Activated CD8-positive, alpha-beta T cell treated with anti-CD3 and anti-CD28 coated beads for 36 hours (primary cell): ENCODE measurements around the gene AFDN. TPM values are rescaled to one million over a fixed set of nuclear protein-coding genes. Genes with fewer than 3 reads are reported as not detected.

Experiments
- ATAC-seq: fragments of 200-7000 bp; cut with Tn5 transposase; one replicate; pipeline ENCODE4 v1.10.0; 2021; ENCODE audit warnings: mild to moderate bottlenecking, moderate library complexity
- CTCF ChIA-PET: fragments of 350-600 bp; sonication (Branson Sonifier 250); formaldehyde crosslinking; loops from one replicate; lab custom pipeline; 2021; ENCODE audit warnings: antibody characterized with exemption; lab: Charles Lee
- POLR2A ChIA-PET: fragments of 350-600 bp; sonication (Branson Sonifier 250); formaldehyde crosslinking; loops from one replicate; lab custom pipeline; 2021; ENCODE audit warnings: antibody characterized with exemption; lab: Charles Lee
- DNase-seq: peaks from one replicate; pipeline ENCODE4 v3.0.0-alpha.2; 2020
- H3K27ac Mint-ChIP-seq: one replicate; pipeline ENCODE4 v1.8.0; 2021; ENCODE audit warnings: mild to moderate bottlenecking, mixed read lengths
- H3K27me3 Mint-ChIP-seq: one replicate; pipeline ENCODE4 v1.8.0; 2021; ENCODE audit warnings: mixed read lengths
- H3K36me3 Mint-ChIP-seq: one replicate; pipeline ENCODE4 v1.8.0; 2021; ENCODE audit warnings: low read depth, mixed read lengths
- H3K4me1 Mint-ChIP-seq: one replicate; pipeline ENCODE4 v1.8.0; 2021; ENCODE audit warnings: low read depth, mixed read lengths
- H3K4me3 Mint-ChIP-seq: one replicate; pipeline ENCODE4 v1.8.0; 2021; ENCODE audit warnings: mild to moderate bottlenecking, moderate library complexity, mixed read lengths
- H3K9me3 Mint-ChIP-seq: one replicate; pipeline ENCODE4 v1.8.0; 2021; ENCODE audit warnings: mixed read lengths
- CTCF ChIP-seq: fragments of 200-600 bp; IDR thresholded peaks from one replicate; pipeline ENCODE4 v1.8.0; 2022; ENCODE audit warnings: antibody characterized with exemption, mild to moderate bottlenecking
- intact Hi-C: fragments of 100-400 bp; cut with micrococcal nuclease; formaldehyde crosslinking; loops from one replicate; pipeline ENCODE4 v1.10.0; 2022
- total RNA-seq, 2 experiments: library from RNA; stranded (reverse); gene quantifications; one replicate each; pipeline ENCODE4 v1.2.3, GENCODE V29; 2021

The AFDN gene
- total RNA-seq, 2 experiments from 2014 or later, result 13.0 to 14.1 TPM

GRCh38 chr6:167960579-167960978 lies 133.9 kb downstream of the AFDN start:
- CTCF ChIA-PET, result no interaction called here
- no peak overlapping the region for H3K27ac Mint-ChIP-seq
- H3K4me1 Mint-ChIP-seq, result no peaks in the 10 kb centered on the region
- ATAC-seq (no peak), DNase-seq (no peak)
- intact Hi-C loops, result no loop called here
- no peaks in the 10 kb centered on the region for H3K27me3 Mint-ChIP-seq
- TF ChIP-seq CTCF, result no peak
- H3K36me3 Mint-ChIP-seq, result no peaks in the 10 kb centered on the region
- POLR2A ChIA-PET, result no interaction called here
- no peak overlapping the region for H3K4me3 Mint-ChIP-seq
- no peaks in the 10 kb centered on the region for H3K9me3 Mint-ChIP-seq

GRCh38 chr6:167962711-167963110 lies 136.0 kb downstream of the AFDN start:
- H3K9me3 Mint-ChIP-seq, result no peaks in the 10 kb centered on the region
- CTCF ChIA-PET, result no interaction called here
- H3K27me3 Mint-ChIP-seq, result no peaks in the 10 kb centered on the region
- no peaks in the 10 kb centered on the region for H3K36me3 Mint-ChIP-seq
- ATAC-seq (no peak), DNase-seq (no peak)
- no peak for TF ChIP-seq CTCF
- POLR2A ChIA-PET, result no interaction called here
- no peaks in the 10 kb centered on the region for H3K4me1 Mint-ChIP-seq
- intact Hi-C loops, result no loop called here
- no peak overlapping the region for H3K27ac Mint-ChIP-seq
- no peak overlapping the region for H3K4me3 Mint-ChIP-seq

DNA sequence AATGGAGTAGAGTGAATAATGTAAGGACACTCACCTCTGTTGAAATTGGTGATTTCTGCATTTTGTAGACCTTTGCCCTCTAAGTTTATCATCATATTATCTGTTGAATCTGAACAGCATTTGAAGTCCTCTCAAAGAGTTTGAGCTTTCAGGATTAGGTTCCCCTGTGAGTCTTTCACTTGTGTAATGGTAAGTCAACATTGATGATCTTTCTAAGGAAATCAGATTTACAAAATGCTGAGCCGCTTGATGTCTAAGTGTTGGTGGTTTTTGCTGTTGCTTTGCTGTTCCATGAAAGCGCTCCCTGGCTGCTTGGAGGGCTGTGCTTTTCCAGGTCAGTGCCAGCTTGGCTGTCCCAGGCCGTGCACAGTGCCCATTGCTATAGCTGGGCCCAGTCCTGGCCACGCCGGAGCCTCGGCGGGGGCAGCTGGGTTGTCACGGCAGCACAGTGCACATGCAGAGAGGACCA lies 136.9 kb downstream of the AFDN start:
- Mint-ChIP-seq H3K36me3 (no peaks in the 10 kb centered on the region), H3K9me3 (no peaks in the 10 kb centered on the region), H3K27ac (no peak overlapping the region), H3K4me1 (no peaks in the 10 kb centered on the region), H3K4me3 (no peak overlapping the region), H3K27me3 (no peaks in the 10 kb centered on the region)
- ChIA-PET CTCF (no interaction called here), POLR2A (no interaction called here)
- TF ChIP-seq CTCF, result no peak
- no peak for ATAC-seq
- no peak for DNase-seq
- intact Hi-C loops, result no loop called here

GRCh38 chr6:167965592-167966539 lies 139.2 kb downstream of the AFDN start:
- H3K4me3 Mint-ChIP-seq, result no peak overlapping the region
- H3K27ac Mint-ChIP-seq, result no peak overlapping the region
- ChIA-PET CTCF (no interaction called here), POLR2A (no interaction called here)
- no peaks in the 10 kb centered on the region for H3K9me3 Mint-ChIP-seq
- ATAC-seq (no peak), DNase-seq (no peak)
- no peaks in the 10 kb centered on the region for H3K27me3 Mint-ChIP-seq
- H3K36me3 Mint-ChIP-seq, result no peaks in the 10 kb centered on the region
- TF ChIP-seq CTCF, result no peak
- intact Hi-C loops, result no loop called here
- H3K4me1 Mint-ChIP-seq, result no peaks in the 10 kb centered on the region

GRCh38 chr6:167966540-167966905 lies 139.8 kb downstream of the AFDN start:
- ChIA-PET CTCF (no interaction called here), POLR2A (no interaction called here)
- H3K9me3 Mint-ChIP-seq, result no peaks in the 10 kb centered on the region
- no peak for ATAC-seq
- H3K27me3 Mint-ChIP-seq, result no peaks in the 10 kb centered on the region
- H3K4me3 Mint-ChIP-seq, result no peak overlapping the region
- no peak for TF ChIP-seq CTCF
- no peaks in the 10 kb centered on the region for H3K36me3 Mint-ChIP-seq
- DNase-seq, result no peak
- H3K27ac Mint-ChIP-seq, result no peak overlapping the region
- intact Hi-C loops, result no loop called here
- no peaks in the 10 kb centered on the region for H3K4me1 Mint-ChIP-seq
